K562 (cell line): ENCODE data around the gene LASP1. TPM values are rescaled to one million over a fixed set of nuclear protein-coding genes. Genes with fewer than 3 reads are reported as not detected.

ENCODE experiments used
- HDAC1 ChIP-seq, 2 experiments: fragments of 450-650 bp; IDR thresholded peaks; 2 replicates each; pipeline ENCODE4 v1.6.1; 2016 to 2017; ENCODE audit warnings: inconsistent platforms in 1 of 2, mild to moderate bottlenecking in 1 of 2, moderate library complexity in 1 of 2
- MED1 ChIP-seq: sonication (generic); formaldehyde crosslinking; IDR thresholded peaks from 2 replicates; pipeline ENCODE4 v1.8.1; 2023; ENCODE audit warnings: missing genetic modification reagents, borderline replicate concordance
- MTA2 ChIP-seq: fragments of 450-650 bp; IDR thresholded peaks from 2 replicates; pipeline ENCODE4 v1.6.1; 2016; ENCODE audit warnings: low read depth
- NRF1 ChIP-seq, 2 experiments: fragments of 450-650 bp; IDR thresholded peaks in 1 of 2; conservative IDR thresholded peaks in 1 of 2; 2 replicates each; pipeline ENCODE4 v1.6.1; 2014; ENCODE audit warnings: mild to moderate bottlenecking in 2 of 2
- POLR2AphosphoS5 ChIP-seq: IDR thresholded peaks from 2 replicates; pipeline ENCODE4 v1.6.1; 2011; ENCODE audit warnings: mild to moderate bottlenecking, low read depth, low read length, moderate library complexity; ENCODE audit not compliant: control insufficient read depth, insufficient read depth
- RB1 ChIP-seq: fragments of 450-650 bp; IDR thresholded peaks from 2 replicates; pipeline ENCODE4 v1.6.1; 2017; ENCODE audit warnings: low read depth, mild to moderate bottlenecking
- SMARCA4 ChIP-seq: fragments of 450-650 bp; IDR thresholded peaks from 2 replicates; pipeline ENCODE4 v1.6.1; 2016
- SREBF2 ChIP-seq: sonication (generic); formaldehyde crosslinking; IDR thresholded peaks from 2 replicates; pipeline ENCODE4 v1.4.0; 2020; ENCODE audit warnings: mild to moderate bottlenecking, missing genetic modification reagents
- TRIM24 ChIP-seq, 2 experiments: fragments of 450-650 bp; IDR thresholded peaks; 2 replicates each; pipeline ENCODE4 v1.6.1; 2016
- ZNF583 ChIP-seq: fragments of 250-450 bp; sonication (Bioruptor Pico); IDR thresholded peaks from 2 replicates; pipeline ENCODE4 v1.4.0; 2020
- ZNF764 ChIP-seq: fragments of 250-450 bp; sonication (Bioruptor Pico); IDR thresholded peaks from 2 replicates; pipeline ENCODE4 v1.4.0; 2020; ENCODE audit warnings: low read depth, mild to moderate bottlenecking, moderate library complexity
- polyA plus RNA-seq, 8 experiments: library from polyadenylated mRNA; depleted of rRNA in 4 of 8; stranded (reverse) in 5 of 8; unstranded in 3 of 8; fragments of >200 nt; fragmentation: Nextera tagmentation in 2 of 8; fragmentation: Illumina TruSeq in 1 of 8; extraction: Ambion mirVana in 2 of 8; extraction: Trizol in 1 of 8; gene quantifications; 2 replicates each; pipeline versions ENCODE4 v1.2.1 to v1.2.3, GENCODE V29; 2011 to 2014; ENCODE audit warnings: inconsistent platforms in 1 of 8, missing spikeins in 1 of 8
- total RNA-seq, 7 experiments: library from RNA; depleted of rRNA in 6 of 7; stranded (reverse); fragments of >200 nt in 6 of 7; fragmentation: Illumina TruSeq in 2 of 7; extraction: Trizol in 2 of 7; gene quantifications; 2 replicates each; pipeline versions ENCODE4 v1.2.1 to v1.2.3, GENCODE V29; 2011 to 2021; ENCODE audit warnings: low replicate concordance in 1 of 7
- TF ChIP-seq, protein P1 (sequence below): sonication (generic); formaldehyde crosslinking; IDR thresholded peaks from 2 replicates; pipeline ENCODE4 v1.8.0; 2022; ENCODE audit warnings: missing genetic modification reagents, mild to moderate bottlenecking, moderate library complexity, borderline replicate concordance
- TF ChIP-seq, protein P2 (sequence below): IDR thresholded peaks from 3 replicates; pipeline ENCODE4 v1.6.1; 2011; ENCODE audit warnings: borderline replicate concordance, mild to moderate bottlenecking, moderate library complexity; ENCODE audit not compliant: insufficient read length; ENCODE audit errors: extremely low read depth
- TF ChIP-seq, protein P3 (sequence below): sonication (generic); IDR thresholded peaks from 2 replicates; pipeline ENCODE4 v1.6.1; 2016
- TF ChIP-seq, protein P4 (sequence below): sonication (generic); formaldehyde crosslinking; IDR thresholded peaks from 2 replicates; pipeline ENCODE4 v1.4.0; 2020; ENCODE audit warnings: mild to moderate bottlenecking, missing genetic modification reagents
- TF ChIP-seq, protein P5 (sequence below): fragments of 450-650 bp; IDR thresholded peaks from 2 replicates; pipeline ENCODE4 v1.6.1; 2018; ENCODE audit not compliant: partially characterized antibody

The LASP1 gene
- total and polyA plus RNA-seq, 9 of the 15 experiments (the other 6 are each of a cell fraction or from before 2014, with no cell fraction given): 23.0 to 125 (median 55.3) TPM

DNA sequence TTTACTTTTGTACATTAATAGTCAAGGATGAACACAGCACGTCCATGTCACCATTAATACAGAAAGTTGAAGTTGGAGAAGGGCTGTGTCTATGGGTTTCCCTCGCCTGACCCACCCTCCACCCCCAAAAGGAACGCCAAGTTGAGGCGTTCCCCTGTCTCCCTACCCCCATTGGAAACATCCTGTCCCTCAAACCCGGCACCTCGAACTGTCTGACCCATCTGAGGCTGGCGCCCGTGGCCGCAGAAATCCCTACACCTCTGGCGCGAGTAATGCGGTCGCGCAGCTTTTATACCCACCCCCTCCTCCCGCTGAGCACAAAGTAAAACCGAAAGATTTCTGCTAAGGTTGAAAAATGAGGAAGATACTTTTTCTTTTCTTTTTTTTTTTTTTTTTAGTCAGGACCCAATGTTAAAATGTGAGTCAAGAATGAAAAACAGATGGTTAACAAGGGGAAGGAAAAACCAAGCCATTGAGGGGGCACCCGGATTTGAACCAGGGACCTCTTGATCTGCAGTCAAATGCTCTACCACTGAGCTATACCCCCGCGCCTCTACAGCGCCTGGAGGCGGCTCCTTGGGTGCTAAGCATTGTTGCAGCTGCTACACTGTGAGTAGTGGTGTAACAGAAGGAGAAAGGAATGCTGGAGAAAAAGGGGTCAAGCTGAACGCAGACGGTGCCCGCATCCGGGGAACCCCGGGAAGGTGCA is 887 bp upstream of the LASP1 start (continued):
- TF ChIP-seq, protein P1, sequence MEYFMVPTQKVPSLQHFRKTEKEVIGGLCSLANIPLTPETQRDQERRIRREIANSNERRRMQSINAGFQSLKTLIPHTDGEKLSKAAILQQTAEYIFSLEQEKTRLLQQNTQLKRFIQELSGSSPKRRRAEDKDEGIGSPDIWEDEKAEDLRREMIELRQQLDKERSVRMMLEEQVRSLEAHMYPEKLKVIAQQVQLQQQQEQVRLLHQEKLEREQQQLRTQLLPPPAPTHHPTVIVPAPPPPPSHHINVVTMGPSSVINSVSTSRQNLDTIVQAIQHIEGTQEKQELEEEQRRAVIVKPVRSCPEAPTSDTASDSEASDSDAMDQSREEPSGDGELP (CRISPR knock-in tag): peak; percentile 64; the same call in 1 of the 2 replicates
- TF ChIP-seq SMARCA4 (0 out of 2 replicates have a peak, but pooled peaks have one; percentile 10), NRF1 (conservative IDR thresholded peaks at IDR 0.05 in 1 of 2, IDR thresholded peaks at IDR 0.05 in 1 of 2) (peak; percentile 54 to 61; a peak in 3 of 4 replicates), SREBF2 (CRISPR knock-in tag) (0 out of 2 replicates have a peak, but pooled peaks have one; percentile 13), HDAC1 (IDR thresholded peaks at IDR 0.05) (peak; percentile 11 to 91; a peak in 3 of 4 replicates), RB1 (peak; percentile 60), MTA2 (peak; percentile 12; the same call in 1 of the 2 replicates), POLR2AphosphoS5 (no peak), ZNF583 (peak; percentile 62; the same call in 1 of the 2 replicates), MED1 (CRISPR knock-in tag) (no peak), ZNF764 (CRISPR knock-in tag) (no peak), TRIM24 (IDR thresholded peaks at IDR 0.05) (0 out of 4 replicates have a peak, but pooled peaks of 1 of the 2 experiments have one; percentile 30)
- TF ChIP-seq, protein P2, sequence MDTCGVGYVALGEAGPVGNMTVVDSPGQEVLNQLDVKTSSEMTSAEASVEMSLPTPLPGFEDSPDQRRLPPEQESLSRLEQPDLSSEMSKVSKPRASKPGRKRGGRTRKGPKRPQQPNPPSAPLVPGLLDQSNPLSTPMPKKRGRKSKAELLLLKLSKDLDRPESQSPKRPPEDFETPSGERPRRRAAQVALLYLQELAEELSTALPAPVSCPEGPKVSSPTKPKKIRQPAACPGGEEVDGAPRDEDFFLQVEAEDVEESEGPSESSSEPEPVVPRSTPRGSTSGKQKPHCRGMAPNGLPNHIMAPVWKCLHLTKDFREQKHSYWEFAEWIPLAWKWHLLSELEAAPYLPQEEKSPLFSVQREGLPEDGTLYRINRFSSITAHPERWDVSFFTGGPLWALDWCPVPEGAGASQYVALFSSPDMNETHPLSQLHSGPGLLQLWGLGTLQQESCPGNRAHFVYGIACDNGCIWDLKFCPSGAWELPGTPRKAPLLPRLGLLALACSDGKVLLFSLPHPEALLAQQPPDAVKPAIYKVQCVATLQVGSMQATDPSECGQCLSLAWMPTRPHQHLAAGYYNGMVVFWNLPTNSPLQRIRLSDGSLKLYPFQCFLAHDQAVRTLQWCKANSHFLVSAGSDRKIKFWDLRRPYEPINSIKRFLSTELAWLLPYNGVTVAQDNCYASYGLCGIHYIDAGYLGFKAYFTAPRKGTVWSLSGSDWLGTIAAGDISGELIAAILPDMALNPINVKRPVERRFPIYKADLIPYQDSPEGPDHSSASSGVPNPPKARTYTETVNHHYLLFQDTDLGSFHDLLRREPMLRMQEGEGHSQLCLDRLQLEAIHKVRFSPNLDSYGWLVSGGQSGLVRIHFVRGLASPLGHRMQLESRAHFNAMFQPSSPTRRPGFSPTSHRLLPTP: peak; percentile 95
- TF ChIP-seq, protein P3, sequence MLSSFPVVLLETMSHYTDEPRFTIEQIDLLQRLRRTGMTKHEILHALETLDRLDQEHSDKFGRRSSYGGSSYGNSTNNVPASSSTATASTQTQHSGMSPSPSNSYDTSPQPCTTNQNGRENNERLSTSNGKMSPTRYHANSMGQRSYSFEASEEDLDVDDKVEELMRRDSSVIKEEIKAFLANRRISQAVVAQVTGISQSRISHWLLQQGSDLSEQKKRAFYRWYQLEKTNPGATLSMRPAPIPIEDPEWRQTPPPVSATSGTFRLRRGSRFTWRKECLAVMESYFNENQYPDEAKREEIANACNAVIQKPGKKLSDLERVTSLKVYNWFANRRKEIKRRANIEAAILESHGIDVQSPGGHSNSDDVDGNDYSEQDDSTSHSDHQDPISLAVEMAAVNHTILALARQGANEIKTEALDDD: 0 out of 2 replicates have a peak, but pooled peaks have one; percentile 16
- TF ChIP-seq, protein P4, sequence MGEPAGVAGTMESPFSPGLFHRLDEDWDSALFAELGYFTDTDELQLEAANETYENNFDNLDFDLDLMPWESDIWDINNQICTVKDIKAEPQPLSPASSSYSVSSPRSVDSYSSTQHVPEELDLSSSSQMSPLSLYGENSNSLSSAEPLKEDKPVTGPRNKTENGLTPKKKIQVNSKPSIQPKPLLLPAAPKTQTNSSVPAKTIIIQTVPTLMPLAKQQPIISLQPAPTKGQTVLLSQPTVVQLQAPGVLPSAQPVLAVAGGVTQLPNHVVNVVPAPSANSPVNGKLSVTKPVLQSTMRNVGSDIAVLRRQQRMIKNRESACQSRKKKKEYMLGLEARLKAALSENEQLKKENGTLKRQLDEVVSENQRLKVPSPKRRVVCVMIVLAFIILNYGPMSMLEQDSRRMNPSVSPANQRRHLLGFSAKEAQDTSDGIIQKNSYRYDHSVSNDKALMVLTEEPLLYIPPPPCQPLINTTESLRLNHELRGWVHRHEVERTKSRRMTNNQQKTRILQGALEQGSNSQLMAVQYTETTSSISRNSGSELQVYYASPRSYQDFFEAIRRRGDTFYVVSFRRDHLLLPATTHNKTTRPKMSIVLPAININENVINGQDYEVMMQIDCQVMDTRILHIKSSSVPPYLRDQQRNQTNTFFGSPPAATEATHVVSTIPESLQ (CRISPR knock-in tag): no peak
- TF ChIP-seq, protein P5, sequence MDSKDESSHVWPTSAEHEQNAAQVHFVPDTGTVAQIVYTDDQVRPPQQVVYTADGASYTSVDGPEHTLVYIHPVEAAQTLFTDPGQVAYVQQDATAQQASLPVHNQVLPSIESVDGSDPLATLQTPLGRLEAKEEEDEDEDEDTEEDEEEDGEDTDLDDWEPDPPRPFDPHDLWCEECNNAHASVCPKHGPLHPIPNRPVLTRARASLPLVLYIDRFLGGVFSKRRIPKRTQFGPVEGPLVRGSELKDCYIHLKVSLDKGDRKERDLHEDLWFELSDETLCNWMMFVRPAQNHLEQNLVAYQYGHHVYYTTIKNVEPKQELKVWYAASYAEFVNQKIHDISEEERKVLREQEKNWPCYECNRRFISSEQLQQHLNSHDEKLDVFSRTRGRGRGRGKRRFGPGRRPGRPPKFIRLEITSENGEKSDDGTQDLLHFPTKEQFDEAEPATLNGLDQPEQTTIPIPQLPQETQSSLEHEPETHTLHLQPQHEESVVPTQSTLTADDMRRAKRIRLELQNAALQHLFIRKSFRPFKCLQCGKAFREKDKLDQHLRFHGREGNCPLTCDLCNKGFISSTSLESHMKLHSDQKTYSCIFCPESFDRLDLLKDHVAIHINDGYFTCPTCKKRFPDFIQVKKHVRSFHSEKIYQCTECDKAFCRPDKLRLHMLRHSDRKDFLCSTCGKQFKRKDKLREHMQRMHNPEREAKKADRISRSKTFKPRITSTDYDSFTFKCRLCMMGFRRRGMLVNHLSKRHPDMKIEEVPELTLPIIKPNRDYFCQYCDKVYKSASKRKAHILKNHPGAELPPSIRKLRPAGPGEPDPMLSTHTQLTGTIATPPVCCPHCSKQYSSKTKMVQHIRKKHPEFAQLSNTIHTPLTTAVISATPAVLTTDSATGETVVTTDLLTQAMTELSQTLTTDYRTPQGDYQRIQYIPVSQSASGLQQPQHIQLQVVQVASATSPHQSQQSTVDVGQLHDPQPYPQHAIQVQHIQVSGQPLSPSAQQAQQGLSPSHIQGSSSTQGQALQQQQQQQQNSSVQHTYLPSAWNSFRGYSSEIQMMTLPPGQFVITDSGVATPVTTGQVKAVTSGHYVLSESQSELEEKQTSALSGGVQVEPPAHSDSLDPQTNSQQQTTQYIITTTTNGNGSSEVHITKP: peak; percentile 36
